ENCODE results near the gene EDA. TPM values are rescaled to one million over a fixed set of nuclear protein-coding genes. Genes with fewer than 3 reads are reported as not detected.

EDA gene
- total and polyA plus RNA-seq, 2 of the 13 experiments (the other 11 are each of a cell fraction or from before 2014, with no cell fraction given), result 8.8 to 11.2 TPM

GRCh38 chrX:69618803-69619202 lies 2.9 kb downstream of the EDA start:
- no peak overlapping the region for H3K9ac ChIP-seq (ENCODE audit: insufficient read depth, low read depth, low read length)
- H2AFZ ChIP-seq (ENCODE audit: low read length), result no peak overlapping the region
- CTCF ChIA-PET (ENCODE audit: low intra/inter-chr PET ratio, low total read pairs), result interaction anchor here (1.1 to 3.0 kb wide), 2 partner anchors 80 to 83 kb away, joined by 3 to 19 read pairs; no protein-coding TSS in a partner anchor
- no peak overlapping the region; a peak in 3 of 6 replicates for H3K4me3 ChIP-seq (replicated peaks in 1 of 3; ENCODE audit: insufficient read depth in 1 of 3, low read depth in 2 of 3, low read length in 3 of 3)
- in situ Hi-C loops (cut with HindIII; ENCODE audit: extremely low pct_ligation_motif_present, low pct_unique_long_range_greater_than_20kb) (loop anchor here (5.0 kb wide), 1 partner anchor 82 kb away; no protein-coding TSS in a partner anchor), intact Hi-C loops (cut with micrococcal nuclease; ENCODE audit: unreplicated experiment) (loop anchor here (1.0 kb wide), 2 partner anchors 81 to 411 kb away; no protein-coding TSS in a partner anchor)
- peaks cover 29% of the 10 kb centered on the region for H3K79me2 ChIP-seq (ENCODE audit: insufficient read depth, low read length)
- FAIRE-seq, result no peak
- no peaks in the 10 kb centered on the region for H3K27me3 ChIP-seq (ENCODE audit: control insufficient read depth in 1 of 2, insufficient read depth in 2 of 2, low read length in 2 of 2)
- no peak overlapping the region for H3K27ac ChIP-seq (ENCODE audit: extremely low read length, insufficient read depth, low read length)
- H3K4me1 ChIP-seq (ENCODE audit: insufficient read depth, low read length), result peaks cover 45% of the 10 kb centered on the region
- peak overlapping the region; percentile 67 for H3K4me2 ChIP-seq (ENCODE audit: low read depth, low read length)
- 8% methylated on average over 1 of the region's 1 CpG for WGBS (ENCODE audit: low lambda C conversion rate)
- TF ChIP-seq ZNF292 (CRISPR knock-in tag; IDR thresholded peaks at IDR 0.05; ENCODE audit: borderline replicate concordance, low read depth) (no peak), SMARCE1 (IDR thresholded peaks at IDR 0.05; ENCODE audit: borderline replicate concordance) (no peak), SMC3 (IDR thresholded peaks at IDR 0.05; ENCODE audit: low read length) (peak; percentile 68), MAFF (IDR thresholded peaks at IDR 0.05; ENCODE audit: low read depth, low read length) (peak; percentile 83), CTCF (CRISPR knock-in tag; IDR thresholded peaks at IDR 0.05) (peak; percentile 45), RAD21 (CRISPR knock-in tag; IDR thresholded peaks at IDR 0.05) (peak; percentile 22; the same call in 1 of the 2 replicates), STAG1 (CRISPR knock-in tag; IDR thresholded peaks at IDR 0.05) (peak; percentile 50), MAFK (conservative IDR thresholded peaks at IDR 0.05 in 1 of 2, IDR thresholded peaks at IDR 0.05 in 1 of 2; ENCODE audit: low read length in 2 of 2) (peak; percentile 81 to 87)
- no TSS peak for BruUV-seq (replicated peaks)
- no peaks in the 10 kb centered on the region for H3K36me3 ChIP-seq (replicated peaks in 1 of 2; ENCODE audit: control insufficient read depth in 1 of 2, insufficient read depth in 2 of 2, low read length in 2 of 2)
- DNase-seq (ENCODE audit: low spot score), result peak; percentile 19
- POLR2A ChIA-PET, result interaction anchor here (1.7 to 2.4 kb wide), 2 partner anchors 63 to 80 kb away, joined by 8 to 9 read pairs; no protein-coding TSS in a partner anchor
- ATAC-seq, result no peak
- no peaks in the 10 kb centered on the region for H3K9me3 ChIP-seq (ENCODE audit: low read length)
- no peaks in the 10 kb centered on the region for H4K20me1 ChIP-seq (ENCODE audit: insufficient read depth, low read length)
